Memory B cell (primary cell): ENCODE data around the gene HPSE2.

Experiments
- ATAC-seq: fragments of 150-1000 bp; cut with Tn5 transposase; 2 replicates; pipeline ENCODE4 v1.10.0; 2021; ENCODE audit warnings: low read depth, mild to moderate bottlenecking, moderate library complexity
- DNase-seq, 2 donors: peaks; one replicate each; pipeline ENCODE4 v3.0.0; 2022; ENCODE audit warnings: low spot score in 2 of 2
- H3K27ac Mint-ChIP-seq: one replicate; pipeline ENCODE4 v1.8.0; 2022; ENCODE audit warnings: mild to moderate bottlenecking, moderate library complexity, mixed read lengths
- H3K27me3 Mint-ChIP-seq: one replicate; pipeline ENCODE4 v1.8.0; 2022; ENCODE audit warnings: mixed read lengths
- H3K36me3 Mint-ChIP-seq: one replicate; pipeline ENCODE4 v1.8.0; 2022; ENCODE audit warnings: mild to moderate bottlenecking, mixed read lengths
- H3K4me1 Mint-ChIP-seq: one replicate; pipeline ENCODE4 v1.8.0; 2022; ENCODE audit warnings: mixed read lengths
- H3K4me3 Mint-ChIP-seq: one replicate; pipeline ENCODE4 v1.8.0; 2022; ENCODE audit warnings: mild to moderate bottlenecking, moderate library complexity, mixed read lengths
- H3K9me3 Mint-ChIP-seq: one replicate; pipeline ENCODE4 v1.8.0; 2022; ENCODE audit warnings: mixed read lengths

Gene HPSE2

DNA sequence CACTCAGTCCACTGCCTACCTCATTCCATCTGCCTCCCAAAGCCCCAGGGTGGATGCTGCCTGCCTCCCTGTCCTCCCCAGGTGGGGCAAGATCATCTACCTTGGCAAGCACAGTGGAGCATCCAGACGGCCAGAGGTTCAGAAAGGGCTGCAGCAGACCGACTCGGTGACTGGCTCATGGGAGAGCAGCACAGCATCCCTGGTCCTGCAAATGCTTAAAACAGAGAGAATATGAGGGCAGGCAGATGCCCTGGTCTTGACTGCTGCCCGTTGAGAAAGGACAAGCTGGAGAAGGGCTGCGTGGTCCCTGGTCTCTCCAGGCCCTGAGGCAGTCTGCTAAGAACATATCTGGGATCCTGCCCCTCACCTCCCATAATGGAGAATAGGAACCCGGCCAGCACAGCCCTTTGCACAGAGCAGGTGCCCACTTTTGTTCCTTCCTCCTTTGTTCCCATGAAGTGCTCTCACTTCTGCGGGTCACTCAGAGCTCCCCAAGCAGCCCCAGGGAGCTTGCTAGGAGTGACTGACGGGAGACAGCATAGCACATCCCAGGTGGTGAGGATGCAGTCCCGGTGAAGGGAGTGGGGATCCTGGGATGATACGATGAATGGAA is 790.3 kb downstream of the HPSE2 start:
- ATAC-seq = no peak
- H3K27me3 Mint-ChIP-seq = no peaks in the 10 kb centered on the region
- H3K36me3 Mint-ChIP-seq = peaks cover 27% of the 10 kb centered on the region
- H3K4me1 Mint-ChIP-seq = peaks cover 35% of the 10 kb centered on the region
- no peaks in the 10 kb centered on the region for H3K9me3 Mint-ChIP-seq
- DNase-seq = no peak
- H3K4me3 Mint-ChIP-seq = peak overlapping the region; percentile 91
- peak overlapping the region; percentile 97 for H3K27ac Mint-ChIP-seq

GRCh38 chr10:98444314-98445006 is 791.2 kb downstream of the HPSE2 start:
- peak; percentile 23 for ATAC-seq
- H3K4me1 Mint-ChIP-seq = peaks cover 35% of the 10 kb centered on the region

DNA sequence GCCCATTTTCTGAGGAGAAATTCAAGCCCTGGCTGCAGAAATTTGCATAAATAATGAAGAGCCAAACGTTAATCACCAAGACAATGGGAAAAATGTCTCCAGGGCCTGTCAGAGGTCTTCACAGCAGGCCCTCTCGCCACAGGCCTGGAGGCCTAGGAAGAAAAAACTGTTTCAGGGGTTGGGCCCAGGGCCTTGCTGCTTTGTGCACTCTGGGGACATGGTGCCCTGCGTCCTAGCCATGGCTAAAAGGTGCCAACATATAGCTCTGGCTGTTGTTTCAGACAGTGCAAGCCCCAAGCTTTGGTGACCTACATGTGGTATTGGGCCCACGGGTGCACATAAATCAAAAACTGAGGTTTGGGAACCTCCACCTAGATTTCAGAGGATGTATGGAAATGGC is 796.9 kb downstream of the HPSE2 start:
- H3K9me3 Mint-ChIP-seq = no peaks in the 10 kb centered on the region
- ATAC-seq = no peak
- no peak overlapping the region for H3K27ac Mint-ChIP-seq
- peaks cover 11% of the 10 kb centered on the region for H3K4me1 Mint-ChIP-seq
- no peak for DNase-seq
- H3K4me3 Mint-ChIP-seq = no peak overlapping the region
- peaks cover 65% of the 10 kb centered on the region for H3K36me3 Mint-ChIP-seq
- H3K27me3 Mint-ChIP-seq = no peaks in the 10 kb centered on the region

More at GRCh38 chr10:98444314-98445006, 791.2 kb downstream of the HPSE2 start:
- peak in 1 of 2 donors; percentile 11 for DNase-seq
- peak overlapping the region; percentile 58 for H3K4me3 Mint-ChIP-seq
- H3K27me3 Mint-ChIP-seq = no peaks in the 10 kb centered on the region
- peaks cover 33% of the 10 kb centered on the region for H3K36me3 Mint-ChIP-seq
- peak overlapping the region; percentile 97 for H3K27ac Mint-ChIP-seq
- no peaks in the 10 kb centered on the region for H3K9me3 Mint-ChIP-seq

DNA sequence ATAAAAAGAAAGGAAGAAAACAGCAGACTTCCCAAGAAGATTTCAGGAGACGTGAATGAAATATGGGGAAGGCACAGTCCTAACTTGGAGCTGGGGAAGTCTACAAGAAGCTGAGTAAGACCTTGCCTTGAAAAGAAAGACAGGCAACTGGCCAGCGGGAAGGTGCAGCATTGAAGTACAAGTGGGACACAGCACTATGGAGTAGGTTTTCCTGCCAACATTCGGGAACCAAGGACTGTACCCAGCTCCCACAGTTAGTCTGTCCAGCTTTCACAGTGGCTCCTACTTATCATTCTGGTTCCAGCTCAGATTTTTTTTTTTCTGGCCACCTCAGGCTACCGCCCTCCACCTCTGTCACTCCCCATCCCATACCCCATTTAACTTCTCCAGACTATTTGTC is 798.9 kb downstream of the HPSE2 start:
- Mint-ChIP-seq H3K27ac (no peak overlapping the region), H3K36me3 (peaks cover 66% of the 10 kb centered on the region), H3K4me3 (no peak overlapping the region), H3K27me3 (no peaks in the 10 kb centered on the region), H3K9me3 (peaks cover 2% of the 10 kb centered on the region), H3K4me1 (peaks cover 5% of the 10 kb centered on the region)
- DNase-seq (no peak), ATAC-seq (no peak)

- ATAC-seq (no peak), DNase-seq (no peak)
- H3K36me3 Mint-ChIP-seq = peaks cover 69% of the 10 kb centered on the region
- H3K4me1 Mint-ChIP-seq = peaks cover 3% of the 10 kb centered on the region
- H3K9me3 Mint-ChIP-seq = peaks cover 2% of the 10 kb centered on the region
- no peak overlapping the region for H3K27ac Mint-ChIP-seq
- H3K4me3 Mint-ChIP-seq = no peak overlapping the region
- no peaks in the 10 kb centered on the region for H3K27me3 Mint-ChIP-seq
Measured at GRCh38 chr10:98435178-98435577, 800.5 kb downstream of the HPSE2 start.

DNA sequence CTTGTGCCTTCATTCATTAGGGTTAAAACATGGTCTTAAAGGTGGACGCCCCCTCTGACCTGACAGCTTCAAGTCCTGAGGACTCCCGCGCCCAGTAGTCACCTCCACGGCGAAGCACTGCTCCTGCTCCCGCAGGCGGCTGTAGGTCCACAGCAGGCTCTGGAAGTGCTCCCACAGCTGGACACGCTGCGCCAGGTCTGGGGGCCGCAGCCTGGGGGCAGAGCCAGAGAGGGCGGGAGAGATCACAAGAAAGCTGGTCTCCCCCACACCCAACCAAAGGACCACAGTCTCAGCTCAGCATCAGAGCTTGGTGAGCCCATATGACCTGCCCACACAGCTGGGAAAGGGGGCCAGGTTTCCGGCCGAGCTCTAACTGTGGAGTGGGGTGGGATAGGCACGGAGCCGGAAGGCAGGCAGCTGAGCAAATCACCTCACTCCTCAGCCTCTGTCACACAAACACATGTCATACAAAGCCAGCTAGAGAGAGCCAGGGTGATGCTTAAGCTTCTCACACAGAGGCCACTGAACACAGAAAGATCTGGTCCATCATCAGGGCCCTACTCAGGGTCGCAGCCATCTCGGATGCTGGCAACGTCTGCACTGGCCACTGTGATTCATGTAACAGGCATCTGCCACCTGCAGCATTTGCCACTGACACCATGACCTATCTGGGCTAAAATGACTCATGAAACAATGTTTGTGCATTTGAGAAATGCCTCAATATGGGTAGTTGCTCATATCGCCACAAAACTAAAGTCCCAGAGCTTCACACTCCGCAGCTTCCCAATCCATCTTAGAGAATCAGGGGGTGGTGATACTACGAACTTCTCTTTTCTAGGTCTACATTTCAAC is 801.5 kb downstream of the HPSE2 start:
- peaks cover 3% of the 10 kb centered on the region for H3K4me1 Mint-ChIP-seq
- peaks cover 2% of the 10 kb centered on the region for H3K9me3 Mint-ChIP-seq
- peaks cover 63% of the 10 kb centered on the region for H3K36me3 Mint-ChIP-seq
- H3K4me3 Mint-ChIP-seq = no peak overlapping the region
- no peak overlapping the region for H3K27ac Mint-ChIP-seq
- DNase-seq (no peak), ATAC-seq (no peak)
- H3K27me3 Mint-ChIP-seq = no peaks in the 10 kb centered on the region

DNA sequence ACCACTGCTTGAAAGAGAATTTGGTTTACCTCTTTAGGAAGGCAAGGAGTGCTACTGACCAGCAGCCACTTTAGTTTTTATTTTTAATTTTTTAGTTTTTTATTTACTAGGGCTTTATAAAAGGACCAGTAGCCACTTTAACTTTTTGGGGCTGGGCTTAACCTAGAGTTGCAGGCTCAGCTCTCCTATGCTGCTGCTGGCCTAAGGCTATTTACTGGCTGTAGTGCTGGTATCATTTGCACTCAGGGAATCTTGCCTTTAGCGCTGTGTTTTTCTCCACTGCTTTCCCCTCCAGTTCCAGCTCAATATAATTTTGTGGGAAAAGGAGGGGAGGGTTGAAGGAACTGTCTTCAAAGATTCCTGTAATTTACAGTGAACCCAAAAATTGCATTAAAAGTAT is 802.3 kb downstream of the HPSE2 start:
- Mint-ChIP-seq H3K27ac (no peak overlapping the region), H3K4me3 (no peak overlapping the region)

DNA sequence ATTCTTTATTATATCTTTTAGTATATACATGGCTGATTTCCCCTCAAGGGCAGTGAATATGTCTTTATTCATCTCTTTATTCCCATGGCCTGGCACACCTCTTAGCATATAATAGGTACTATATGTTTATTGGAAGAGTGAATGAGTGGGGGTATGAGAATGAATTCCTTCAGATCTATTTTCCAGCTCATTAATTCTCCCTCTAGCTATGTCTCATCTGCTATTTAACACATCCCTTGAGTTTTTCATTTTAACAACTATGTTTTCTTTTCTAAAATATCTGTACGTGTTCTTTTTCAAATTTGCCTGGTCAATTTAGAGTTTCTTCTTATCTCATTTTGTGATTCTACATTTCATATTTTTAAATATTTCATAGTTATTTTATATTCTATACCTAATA is 803.3 kb downstream of the HPSE2 start:
- Mint-ChIP-seq H3K9me3 (peaks cover 2% of the 10 kb centered on the region), H3K27me3 (no peaks in the 10 kb centered on the region), H3K4me1 (no peaks in the 10 kb centered on the region), H3K4me3 (no peak overlapping the region), H3K36me3 (peaks cover 53% of the 10 kb centered on the region), H3K27ac (no peak overlapping the region)
- ATAC-seq = no peak
- DNase-seq = no peak

More for the DNA sequence above, 802.3 kb downstream of the HPSE2 start:
- peaks cover 2% of the 10 kb centered on the region for H3K9me3 Mint-ChIP-seq
- H3K36me3 Mint-ChIP-seq = peaks cover 57% of the 10 kb centered on the region
- H3K4me1 Mint-ChIP-seq = peaks cover under 1% of the 10 kb centered on the region
- H3K27me3 Mint-ChIP-seq = no peaks in the 10 kb centered on the region
- DNase-seq (no peak), ATAC-seq (no peak)

DNA sequence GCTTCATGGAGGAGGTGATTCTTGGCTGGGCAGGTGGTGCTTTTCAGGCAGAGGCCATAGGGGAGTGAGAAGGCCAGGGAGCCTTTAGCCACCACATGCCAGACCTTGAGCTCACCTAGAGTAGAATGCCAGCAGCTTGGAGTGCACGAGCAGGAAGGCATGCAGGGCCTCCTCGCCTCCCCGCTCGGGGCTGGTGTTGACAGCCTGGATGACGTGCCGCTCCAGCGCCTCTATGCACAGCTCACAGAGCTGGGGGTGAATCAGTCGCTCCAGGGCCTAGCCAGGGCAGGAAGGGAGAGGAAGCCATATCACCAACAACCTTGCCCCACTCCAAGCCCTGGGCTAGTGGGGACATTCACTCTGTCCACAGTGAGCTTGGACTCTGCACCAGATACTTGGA is 804.6 kb downstream of the HPSE2 start:
- no peak overlapping the region for H3K27ac Mint-ChIP-seq
- no peaks in the 10 kb centered on the region for H3K27me3 Mint-ChIP-seq

DNA sequence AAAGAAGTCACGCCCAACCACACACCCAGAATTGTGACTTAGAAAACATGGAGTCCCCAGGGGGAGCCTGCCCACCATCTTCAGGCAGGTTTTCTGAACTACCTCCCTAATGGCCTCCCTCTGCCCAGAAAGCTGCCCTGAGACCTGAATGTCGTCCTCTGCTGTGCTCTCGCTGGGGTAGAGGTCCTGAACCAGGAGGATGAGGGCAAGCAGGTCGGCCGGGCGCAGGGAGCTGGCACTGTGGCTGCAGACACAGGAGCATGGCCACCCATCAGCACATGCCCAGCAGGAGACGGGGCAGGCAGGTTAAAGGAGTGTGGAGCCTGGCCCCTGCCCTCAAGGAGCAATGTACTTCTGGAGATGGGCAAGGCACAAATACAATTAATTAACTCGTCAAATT is 805.2 kb downstream of the HPSE2 start:
- H3K27ac Mint-ChIP-seq = no peak overlapping the region
- H3K9me3 Mint-ChIP-seq = peaks cover 2% of the 10 kb centered on the region
- ATAC-seq = no peak
- no peaks in the 10 kb centered on the region for H3K4me1 Mint-ChIP-seq
- no peak for DNase-seq
- H3K27me3 Mint-ChIP-seq = no peaks in the 10 kb centered on the region
- H3K36me3 Mint-ChIP-seq = peaks cover 39% of the 10 kb centered on the region
- H3K4me3 Mint-ChIP-seq = no peak overlapping the region

More for the DNA sequence above, 804.6 kb downstream of the HPSE2 start:
- no peak for DNase-seq
- Mint-ChIP-seq H3K4me1 (no peaks in the 10 kb centered on the region), H3K9me3 (peaks cover 2% of the 10 kb centered on the region), H3K36me3 (peaks cover 45% of the 10 kb centered on the region), H3K4me3 (no peak overlapping the region)
- no peak for ATAC-seq

DNA sequence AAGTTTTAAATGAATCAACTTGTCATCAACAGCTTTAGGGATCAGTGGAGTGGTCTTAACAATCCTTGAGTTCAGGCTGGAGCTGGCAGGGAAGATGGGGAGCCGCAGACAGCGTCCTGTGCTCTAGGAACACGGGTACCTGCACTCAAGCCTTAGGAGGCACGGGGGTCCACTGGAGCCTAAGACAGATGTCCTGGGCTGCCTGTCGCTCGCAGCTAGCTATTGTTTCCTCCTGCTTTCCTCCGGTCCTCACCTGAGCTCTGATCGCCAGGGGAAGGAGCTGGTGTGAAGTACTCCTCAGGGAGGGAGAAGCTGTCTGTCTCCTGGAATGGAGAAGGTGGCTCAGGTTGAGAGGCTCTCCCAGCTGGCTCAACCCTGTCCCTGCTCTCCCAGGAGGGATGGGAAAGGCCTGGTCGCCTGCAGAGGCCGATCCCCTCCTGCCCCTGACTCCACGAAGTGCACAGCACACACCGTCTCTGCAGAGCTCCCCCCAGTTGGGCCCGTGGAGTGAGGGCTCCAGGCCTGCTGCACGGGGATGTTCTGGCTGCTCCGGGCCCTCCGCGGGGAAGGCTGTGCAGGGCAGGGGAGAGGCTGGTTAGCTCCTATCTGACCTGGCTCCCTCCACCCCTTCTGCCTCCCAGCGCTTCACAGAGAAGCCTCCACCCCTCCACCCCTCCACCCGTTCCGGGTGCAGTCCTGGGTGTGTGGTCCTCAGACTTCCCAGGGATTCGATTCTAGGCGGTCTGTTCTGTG is 806.2 kb downstream of the HPSE2 start:
- H3K27ac Mint-ChIP-seq = no peak overlapping the region
- peaks cover 2% of the 10 kb centered on the region for H3K9me3 Mint-ChIP-seq
- no peaks in the 10 kb centered on the region for H3K4me1 Mint-ChIP-seq
- no peak overlapping the region for H3K4me3 Mint-ChIP-seq
- ATAC-seq (no peak), DNase-seq (no peak)
- H3K36me3 Mint-ChIP-seq = peaks cover 34% of the 10 kb centered on the region
- H3K27me3 Mint-ChIP-seq = no peaks in the 10 kb centered on the region

DNA sequence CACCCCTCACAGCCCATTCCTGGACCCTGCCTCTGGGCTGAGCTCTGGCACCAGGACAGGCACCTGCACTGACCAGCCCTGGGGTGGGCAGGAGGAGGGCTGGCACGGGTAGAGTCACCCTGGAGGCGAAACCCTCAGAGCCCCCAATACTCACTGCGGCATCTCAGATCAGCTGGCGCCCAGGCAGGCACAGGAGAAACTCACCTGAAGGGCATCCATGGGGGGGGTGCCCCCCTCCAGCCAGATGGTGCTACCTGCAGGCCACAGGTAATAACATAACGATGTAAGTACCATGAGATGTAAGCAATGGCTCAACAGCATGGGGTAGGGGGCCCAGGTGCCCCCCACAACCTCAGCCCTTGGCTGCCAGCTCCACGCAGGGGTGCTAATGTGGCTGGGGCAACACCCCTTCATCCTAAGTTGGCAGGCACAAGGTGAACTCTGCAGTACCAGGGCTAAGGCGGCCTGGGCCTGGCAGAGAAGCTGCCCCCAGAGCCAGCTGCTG is 808.6 kb downstream of the HPSE2 start:
- H3K36me3 Mint-ChIP-seq = peaks cover 21% of the 10 kb centered on the region
- H3K27ac Mint-ChIP-seq = no peak overlapping the region
- H3K27me3 Mint-ChIP-seq = no peaks in the 10 kb centered on the region
- no peak for DNase-seq
- no peak for ATAC-seq
- no peaks in the 10 kb centered on the region for H3K9me3 Mint-ChIP-seq
- no peak overlapping the region for H3K4me3 Mint-ChIP-seq
- no peaks in the 10 kb centered on the region for H3K4me1 Mint-ChIP-seq

DNA sequence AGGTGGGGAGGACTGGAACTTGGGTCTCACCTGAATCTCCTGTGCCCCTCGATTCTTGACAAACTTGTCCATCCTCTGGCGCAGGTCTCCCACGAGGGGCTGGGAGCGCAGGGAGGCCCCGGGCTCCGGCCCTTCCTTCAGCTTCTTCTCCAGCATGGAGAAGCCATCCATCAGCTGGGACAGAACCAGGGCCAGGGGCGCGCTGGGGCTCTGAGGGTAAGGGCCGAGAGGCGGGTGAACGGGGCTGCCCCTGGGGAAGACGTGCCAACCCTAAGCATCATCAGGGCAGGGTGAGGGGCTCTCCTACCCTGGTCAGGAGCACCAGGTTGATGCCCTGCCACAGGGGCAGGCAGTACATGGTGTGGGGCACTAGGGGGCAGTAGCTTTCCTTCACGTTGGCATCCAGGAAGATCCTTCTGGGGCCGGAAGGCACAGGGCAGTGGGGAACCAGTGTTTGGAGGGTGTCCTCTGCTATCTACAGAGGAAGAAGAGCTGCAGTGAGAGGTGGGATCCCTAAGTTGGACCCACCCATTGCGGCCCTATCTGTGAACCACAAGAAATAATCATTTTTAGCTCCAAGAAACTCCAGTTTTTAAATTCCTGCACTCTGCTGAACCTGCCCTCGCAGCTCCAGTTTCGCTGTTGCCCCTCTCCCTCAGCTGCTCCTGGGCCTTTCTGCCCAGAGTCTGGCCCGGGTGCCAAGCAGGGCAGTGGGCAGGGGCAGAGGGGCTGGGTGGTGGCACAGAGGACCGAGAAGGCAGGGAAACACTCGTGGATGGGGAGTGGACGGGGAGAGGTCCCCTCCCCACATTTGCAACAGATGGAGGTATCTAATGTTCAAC is 809.9 kb downstream of the HPSE2 start:
- no peak overlapping the region for H3K4me3 Mint-ChIP-seq
- ATAC-seq (peak; percentile 64), DNase-seq (peak; percentile 28 to 39)
- H3K27me3 Mint-ChIP-seq = no peaks in the 10 kb centered on the region
- H3K36me3 Mint-ChIP-seq = peaks cover 17% of the 10 kb centered on the region
- H3K9me3 Mint-ChIP-seq = no peaks in the 10 kb centered on the region
- no peak overlapping the region for H3K27ac Mint-ChIP-seq
- no peaks in the 10 kb centered on the region for H3K4me1 Mint-ChIP-seq
